ENCODE data around the gene ZNF382. TPM values are rescaled to one million over a fixed set of nuclear protein-coding genes. Genes with fewer than 3 reads are reported as not detected.
A peak's percentile ranks its signal among the peaks of the same experiment; 100 is the strongest.

ZNF382 gene
- polyA plus RNA-seq, 1 experiment: 2.2 TPM

GRCh38 chr19:36646746-36647145, 41.6 kb downstream of the ZNF382 start:
- Histone ChIP-seq H3K27me3 (ENCODE audit: control insufficient read depth, insufficient read depth, low read length) (no peaks in the 10 kb centered on the region), H3K9me3 (ENCODE audit: control insufficient read depth, insufficient read depth, low read length) (peaks cover 63% of the 10 kb centered on the region), H3K4me3 (ENCODE audit: low read depth, low read length) (no peak overlapping the region), H3K27ac (ENCODE audit: low read depth, low read length) (no peak overlapping the region)
- CTCF ChIA-PET: no interaction called here
- POLR2A ChIA-PET: no interaction called here
- DNase-seq (ENCODE audit: low read depth, low spot score): no peak
- TF ChIP-seq, protein P1, sequence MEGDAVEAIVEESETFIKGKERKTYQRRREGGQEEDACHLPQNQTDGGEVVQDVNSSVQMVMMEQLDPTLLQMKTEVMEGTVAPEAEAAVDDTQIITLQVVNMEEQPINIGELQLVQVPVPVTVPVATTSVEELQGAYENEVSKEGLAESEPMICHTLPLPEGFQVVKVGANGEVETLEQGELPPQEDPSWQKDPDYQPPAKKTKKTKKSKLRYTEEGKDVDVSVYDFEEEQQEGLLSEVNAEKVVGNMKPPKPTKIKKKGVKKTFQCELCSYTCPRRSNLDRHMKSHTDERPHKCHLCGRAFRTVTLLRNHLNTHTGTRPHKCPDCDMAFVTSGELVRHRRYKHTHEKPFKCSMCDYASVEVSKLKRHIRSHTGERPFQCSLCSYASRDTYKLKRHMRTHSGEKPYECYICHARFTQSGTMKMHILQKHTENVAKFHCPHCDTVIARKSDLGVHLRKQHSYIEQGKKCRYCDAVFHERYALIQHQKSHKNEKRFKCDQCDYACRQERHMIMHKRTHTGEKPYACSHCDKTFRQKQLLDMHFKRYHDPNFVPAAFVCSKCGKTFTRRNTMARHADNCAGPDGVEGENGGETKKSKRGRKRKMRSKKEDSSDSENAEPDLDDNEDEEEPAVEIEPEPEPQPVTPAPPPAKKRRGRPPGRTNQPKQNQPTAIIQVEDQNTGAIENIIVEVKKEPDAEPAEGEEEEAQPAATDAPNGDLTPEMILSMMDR (IDR thresholded peaks at IDR 0.05; ENCODE audit: low read depth, low read length): no peak

DNA sequence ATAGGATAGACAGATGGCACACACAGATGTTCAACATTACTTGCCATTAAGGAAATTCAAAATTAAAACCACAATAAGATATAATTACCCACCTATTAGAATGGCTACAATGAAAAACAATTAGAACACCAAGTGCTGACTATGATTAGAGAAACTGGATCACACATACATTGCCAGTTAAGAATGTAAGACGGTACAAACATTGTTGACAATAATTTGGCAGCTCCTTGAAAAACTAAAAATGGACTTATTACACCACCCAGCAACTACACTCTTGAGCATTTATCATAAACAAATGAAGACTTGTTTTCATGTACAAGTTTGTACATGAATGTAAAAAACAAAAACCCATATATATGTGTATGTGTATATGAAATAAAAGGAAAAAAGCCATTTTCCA, 47.8 kb downstream of the ZNF382 start:
- DNase-seq (ENCODE audit: low read depth, low spot score): no peak
- H3K9me3 ChIP-seq (ENCODE audit: control insufficient read depth, insufficient read depth, low read length): peaks cover 51% of the 10 kb centered on the region
- no peaks in the 10 kb centered on the region for H3K27me3 ChIP-seq (ENCODE audit: control insufficient read depth, insufficient read depth, low read length)
- ChIA-PET POLR2A (no interaction called here), CTCF (no interaction called here)
- TF ChIP-seq, protein P1 (IDR thresholded peaks at IDR 0.05; ENCODE audit: low read depth, low read length): no peak
- no peak overlapping the region for H3K4me3 ChIP-seq (ENCODE audit: low read depth, low read length)
- H3K27ac ChIP-seq (ENCODE audit: low read depth, low read length): no peak overlapping the region

GRCh38 chr19:36665832-36666231, 60.7 kb downstream of the ZNF382 start:
- CTCF ChIA-PET: no interaction called here
- H3K27ac ChIP-seq (ENCODE audit: low read depth, low read length): no peak overlapping the region
- H3K27me3 ChIP-seq (ENCODE audit: control insufficient read depth, insufficient read depth, low read length): no peaks in the 10 kb centered on the region
- POLR2A ChIA-PET: no interaction called here
- TF ChIP-seq, protein P1 (IDR thresholded peaks at IDR 0.05; ENCODE audit: low read depth, low read length): no peak
- peak overlapping the region; percentile 90 for H3K4me3 ChIP-seq (ENCODE audit: low read depth, low read length)
- peaks cover 39% of the 10 kb centered on the region for H3K9me3 ChIP-seq (ENCODE audit: control insufficient read depth, insufficient read depth, low read length)
- no peak for DNase-seq (ENCODE audit: low read depth, low spot score)

DNA sequence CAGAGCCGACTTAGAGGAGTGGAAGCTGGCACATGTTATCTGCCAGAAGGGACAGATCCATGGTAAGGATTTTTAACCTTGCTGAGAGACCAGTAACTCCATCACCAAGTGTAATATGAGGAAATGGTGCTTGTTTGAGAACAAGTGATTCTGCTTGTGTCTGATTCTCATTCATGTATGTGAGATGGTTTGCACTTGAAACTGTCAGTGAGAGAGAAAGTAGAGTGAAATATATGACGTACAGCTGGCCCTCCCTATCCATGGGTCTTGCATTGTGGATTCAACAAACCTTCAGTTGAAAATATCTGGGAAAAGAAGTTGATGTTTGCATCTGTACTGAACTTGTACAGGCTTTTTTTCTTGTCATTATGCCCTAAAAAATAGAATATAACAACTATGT, 63.5 kb downstream of the ZNF382 start:
- Histone ChIP-seq H3K27ac (ENCODE audit: low read depth, low read length) (no peak overlapping the region), H3K9me3 (ENCODE audit: control insufficient read depth, insufficient read depth, low read length) (peaks cover 35% of the 10 kb centered on the region), H3K27me3 (ENCODE audit: control insufficient read depth, insufficient read depth, low read length) (no peaks in the 10 kb centered on the region), H3K4me3 (ENCODE audit: low read depth, low read length) (no peak overlapping the region)
- TF ChIP-seq, protein P1 (IDR thresholded peaks at IDR 0.05; ENCODE audit: low read depth, low read length): no peak
- ChIA-PET POLR2A (no interaction called here), CTCF (no interaction called here)
- no peak for DNase-seq (ENCODE audit: low read depth, low spot score)

DNA sequence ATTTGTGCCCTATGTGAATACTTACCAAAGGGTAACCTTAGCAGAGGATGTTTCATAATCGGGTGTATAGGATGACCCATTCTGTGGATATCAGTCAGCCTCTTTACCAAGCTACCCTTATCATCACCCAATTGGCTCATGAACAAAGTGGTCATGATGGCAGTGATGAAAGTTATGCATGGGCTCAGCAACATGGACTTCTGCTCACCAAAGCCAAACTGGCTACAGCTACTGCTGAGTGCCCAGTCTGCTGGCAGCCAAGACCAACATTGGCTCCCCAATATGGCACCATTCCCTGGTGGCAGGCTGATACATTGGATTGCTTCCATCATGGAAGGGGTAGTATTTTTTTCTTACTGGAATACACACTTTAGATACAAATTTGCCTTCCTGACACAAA, 67.3 kb downstream of the ZNF382 start:
- Histone ChIP-seq H3K4me3 (ENCODE audit: low read depth, low read length) (no peak overlapping the region), H3K27me3 (ENCODE audit: control insufficient read depth, insufficient read depth, low read length) (no peaks in the 10 kb centered on the region), H3K27ac (ENCODE audit: low read depth, low read length) (no peak overlapping the region), H3K9me3 (ENCODE audit: control insufficient read depth, insufficient read depth, low read length) (peaks cover 33% of the 10 kb centered on the region)
- CTCF ChIA-PET: no interaction called here
- POLR2A ChIA-PET: no interaction called here
- DNase-seq (ENCODE audit: low read depth, low spot score): no peak
- TF ChIP-seq, protein P1 (IDR thresholded peaks at IDR 0.05; ENCODE audit: low read depth, low read length): no peak

Measured in AG04450 (cell line).